Activated T-cell treated with anti-CD3 and anti-CD28 coated beads, Interleukin-2, amount 50 U/mL, for 48 hours (primary cell): ENCODE results near the gene GABBR2.

Source experiments
- DNase-seq, 2 experiments: peaks; one replicate each; pipeline ENCODE4 v3.0.0-alpha.2; 2020

GABBR2 gene

GRCh38 chr9:98241357-98242300 is 467.1 kb downstream of the GABBR2 start:
- no peak for DNase-seq

DNA sequence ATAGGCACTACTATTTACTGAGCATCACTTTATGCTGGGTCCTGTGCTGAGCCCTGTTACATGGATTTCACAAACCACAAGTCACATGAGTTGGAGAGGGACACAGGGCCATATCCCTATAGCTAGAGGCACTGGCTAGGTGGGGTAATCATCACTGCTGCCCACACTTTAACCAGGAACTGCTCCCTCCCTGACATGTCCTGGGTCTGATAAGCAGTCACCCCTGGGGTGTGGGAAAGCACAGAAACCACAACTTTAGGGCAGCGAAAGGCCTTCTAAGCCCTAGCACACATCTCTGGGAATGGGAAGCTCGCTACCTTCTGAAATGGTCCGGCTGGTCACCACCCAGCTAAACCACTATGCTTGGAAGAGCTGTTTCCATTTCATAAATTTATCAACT is 468.3 kb downstream of the GABBR2 start:
- no peak for DNase-seq
